ENCODE data around the gene RPS6KA5.
A peak's percentile ranks its signal among the peaks of the same experiment; 100 is the strongest.

RPS6KA5 gene

DNA sequence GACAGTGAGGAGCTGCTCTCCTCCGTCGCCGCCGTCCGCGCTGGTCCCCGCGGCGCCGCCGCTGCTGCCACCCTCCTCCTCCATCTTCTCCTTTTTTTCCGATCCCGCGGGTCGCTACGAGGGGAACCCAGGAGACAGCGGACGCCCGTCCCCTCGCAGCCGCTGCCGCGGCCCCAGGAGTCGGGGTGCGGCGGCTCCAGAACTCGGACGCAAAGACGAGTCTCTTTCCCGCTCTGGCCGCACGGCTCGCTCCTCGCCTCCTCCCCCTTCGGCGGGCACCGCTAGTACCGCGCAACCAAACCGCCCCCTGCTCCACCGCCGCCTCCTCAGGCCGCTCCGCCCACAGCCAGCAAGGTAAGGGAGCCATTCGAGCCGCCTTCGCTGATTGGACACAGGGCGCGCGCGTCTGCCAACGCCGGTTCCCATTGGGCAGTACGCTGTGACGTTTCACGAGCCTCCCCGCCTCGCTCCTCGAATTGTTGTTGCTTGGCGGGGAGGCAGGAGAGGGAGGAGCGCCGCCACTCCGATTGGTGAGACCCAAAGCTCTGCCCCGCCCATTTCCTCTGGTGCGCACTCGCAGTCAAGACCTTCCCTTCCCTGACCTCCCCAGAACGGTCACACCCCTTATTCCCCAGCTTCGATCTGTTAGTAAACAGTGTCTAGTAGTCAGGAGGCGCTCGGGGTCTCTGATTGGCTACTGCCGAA, at the start of gene RPS6KA5:
TSS of gene RPS6KA5 (minus strand) at position 291 of the 705 bp plus-strand sequence. CDS start at position 84, 207 bp downstream.
- ATAC-seq: peak; percentile 95
- TF ChIP-seq ARNTL (CRISPR knock-in tag; IDR thresholded peaks at IDR 0.05; ENCODE audit: borderline replicate concordance, low read depth) (no peak), SNAI2 (CRISPR knock-in tag; IDR thresholded peaks at IDR 0.05) (no peak), OSR1 (CRISPR knock-in tag; IDR thresholded peaks at IDR 0.05) (no peak), BACH2 (CRISPR knock-in tag; IDR thresholded peaks at IDR 0.05; ENCODE audit: borderline replicate concordance) (no peak), GLIS3 (CRISPR knock-in tag; IDR thresholded peaks at IDR 0.05) (no peak), ISL1 (CRISPR knock-in tag; IDR thresholded peaks at IDR 0.05) (no peak), ESRRG (CRISPR knock-in tag; IDR thresholded peaks at IDR 0.05) (no peak), RARB (CRISPR knock-in tag; IDR thresholded peaks at IDR 0.05) (no peak), CSRNP3 (CRISPR knock-in tag; IDR thresholded peaks at IDR 0.05) (no peak), PPARA (CRISPR knock-in tag; IDR thresholded peaks at IDR 0.05; ENCODE audit: borderline replicate concordance) (no peak), PATZ1 (CRISPR knock-in tag; IDR thresholded peaks at IDR 0.05; ENCODE audit: borderline replicate concordance) (no peak), ZNF565 (CRISPR knock-in tag; conservative IDR thresholded peaks at IDR 0.05; ENCODE audit: low read depth) (no peak)
- TF ChIP-seq, protein P1, sequence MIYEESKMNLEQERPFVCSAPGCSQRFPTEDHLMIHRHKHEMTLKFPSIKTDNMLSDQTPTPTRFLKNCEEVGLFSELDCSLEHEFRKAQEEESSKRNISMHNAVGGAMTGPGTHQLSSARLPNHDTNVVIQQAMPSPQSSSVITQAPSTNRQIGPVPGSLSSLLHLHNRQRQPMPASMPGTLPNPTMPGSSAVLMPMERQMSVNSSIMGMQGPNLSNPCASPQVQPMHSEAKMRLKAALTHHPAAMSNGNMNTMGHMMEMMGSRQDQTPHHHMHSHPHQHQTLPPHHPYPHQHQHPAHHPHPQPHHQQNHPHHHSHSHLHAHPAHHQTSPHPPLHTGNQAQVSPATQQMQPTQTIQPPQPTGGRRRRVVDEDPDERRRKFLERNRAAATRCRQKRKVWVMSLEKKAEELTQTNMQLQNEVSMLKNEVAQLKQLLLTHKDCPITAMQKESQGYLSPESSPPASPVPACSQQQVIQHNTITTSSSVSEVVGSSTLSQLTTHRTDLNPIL (CRISPR knock-in tag; IDR thresholded peaks at IDR 0.05; ENCODE audit: low read depth): no peak

DNA sequence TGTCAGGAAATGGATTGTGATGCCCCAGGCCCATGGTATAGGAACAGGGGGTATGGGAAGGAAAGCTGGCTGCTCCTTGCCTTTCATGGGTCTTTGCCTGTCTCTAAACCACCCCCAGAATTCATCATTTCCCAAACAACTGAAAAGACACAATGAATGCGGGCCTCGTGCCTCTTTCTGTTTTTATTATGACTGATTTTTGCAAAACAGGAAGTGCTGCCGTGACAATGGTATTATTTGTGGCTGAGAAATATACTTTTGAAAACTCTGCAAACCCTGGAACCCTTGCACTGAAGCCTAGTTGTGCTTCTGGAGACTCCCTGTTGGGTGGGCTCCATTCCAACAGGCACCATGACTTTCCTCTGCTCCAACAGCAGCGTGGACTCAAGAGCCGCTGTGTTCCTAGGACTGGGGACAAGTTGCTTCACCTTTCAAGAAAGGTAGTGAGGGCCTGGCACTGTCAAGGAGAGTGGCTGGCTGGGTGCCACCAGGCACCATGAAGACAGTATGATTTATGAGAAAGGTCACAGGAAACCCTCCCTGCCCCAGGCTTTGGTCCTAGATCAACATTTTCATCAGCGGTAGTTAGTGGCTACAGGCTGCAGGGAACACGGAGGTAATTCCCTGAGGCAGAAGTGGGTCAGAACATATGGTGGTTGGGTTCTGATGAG, 48.6 kb upstream of the RPS6KA5 start:
- no peak for ATAC-seq
- TF ChIP-seq ZFP3 (CRISPR knock-in tag; IDR thresholded peaks at IDR 0.05) (no peak), ZNF8 (CRISPR knock-in tag; IDR thresholded peaks at IDR 0.05) (no peak)

DNA sequence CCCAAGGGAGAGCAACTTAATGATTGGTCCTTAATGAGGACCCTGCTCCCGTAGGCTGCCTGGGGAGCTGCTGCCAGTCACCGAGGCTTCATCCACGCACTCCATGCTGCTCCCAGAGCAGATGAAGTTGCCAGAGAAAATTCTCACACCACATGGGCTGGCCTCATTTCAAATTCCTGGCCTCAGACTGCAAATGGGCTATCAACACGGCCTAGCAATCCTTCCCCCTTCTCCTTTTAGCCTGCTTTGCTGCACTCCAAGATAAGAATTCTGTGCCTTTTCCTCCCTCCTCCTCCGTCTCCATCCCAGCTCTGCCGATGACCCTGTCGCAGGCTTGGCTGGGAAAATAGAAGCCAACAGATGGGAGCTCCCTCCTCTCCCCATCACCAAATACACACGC, 42.7 kb upstream of the RPS6KA5 start:
- TF ChIP-seq TOX (CRISPR knock-in tag; IDR thresholded peaks at IDR 0.05; ENCODE audit: borderline replicate concordance) (no peak), POU6F1 (CRISPR knock-in tag; IDR thresholded peaks at IDR 0.05; ENCODE audit: borderline replicate concordance, low read depth) (no peak), TSHZ2 (CRISPR knock-in tag; IDR thresholded peaks at IDR 0.05) (no peak), OSR1 (CRISPR knock-in tag; IDR thresholded peaks at IDR 0.05) (no peak), ZNF70 (CRISPR knock-in tag; IDR thresholded peaks at IDR 0.05) (no peak), CSDC2 (CRISPR knock-in tag; IDR thresholded peaks at IDR 0.05) (no peak), ZNF565 (CRISPR knock-in tag; conservative IDR thresholded peaks at IDR 0.05; ENCODE audit: low read depth) (no peak), RARB (CRISPR knock-in tag; IDR thresholded peaks at IDR 0.05) (no peak), ZFP30 (CRISPR knock-in tag; IDR thresholded peaks at IDR 0.05) (no peak), PPARA (CRISPR knock-in tag; IDR thresholded peaks at IDR 0.05; ENCODE audit: borderline replicate concordance) (no peak), ISL1 (CRISPR knock-in tag; IDR thresholded peaks at IDR 0.05) (no peak), PATZ1 (CRISPR knock-in tag; IDR thresholded peaks at IDR 0.05; ENCODE audit: borderline replicate concordance) (no peak), CSRNP3 (CRISPR knock-in tag; IDR thresholded peaks at IDR 0.05) (no peak), ZNF8 (CRISPR knock-in tag; IDR thresholded peaks at IDR 0.05) (no peak), BACH2 (CRISPR knock-in tag; IDR thresholded peaks at IDR 0.05; ENCODE audit: borderline replicate concordance) (no peak)
- TF ChIP-seq, protein P1 (CRISPR knock-in tag; IDR thresholded peaks at IDR 0.05; ENCODE audit: low read depth): no peak
- ATAC-seq: no peak
